GM19438 (cell line): ENCODE measurements around the gene SH3YL1.

Source experiments
- ATAC-seq: cut with Tn5 transposase; IDR thresholded peaks from one replicate; pipeline ENCODE4 v1.9.1; 2021; ENCODE audit warnings: low read depth; ENCODE audit not compliant: unreplicated experiment

SH3YL1 gene

DNA sequence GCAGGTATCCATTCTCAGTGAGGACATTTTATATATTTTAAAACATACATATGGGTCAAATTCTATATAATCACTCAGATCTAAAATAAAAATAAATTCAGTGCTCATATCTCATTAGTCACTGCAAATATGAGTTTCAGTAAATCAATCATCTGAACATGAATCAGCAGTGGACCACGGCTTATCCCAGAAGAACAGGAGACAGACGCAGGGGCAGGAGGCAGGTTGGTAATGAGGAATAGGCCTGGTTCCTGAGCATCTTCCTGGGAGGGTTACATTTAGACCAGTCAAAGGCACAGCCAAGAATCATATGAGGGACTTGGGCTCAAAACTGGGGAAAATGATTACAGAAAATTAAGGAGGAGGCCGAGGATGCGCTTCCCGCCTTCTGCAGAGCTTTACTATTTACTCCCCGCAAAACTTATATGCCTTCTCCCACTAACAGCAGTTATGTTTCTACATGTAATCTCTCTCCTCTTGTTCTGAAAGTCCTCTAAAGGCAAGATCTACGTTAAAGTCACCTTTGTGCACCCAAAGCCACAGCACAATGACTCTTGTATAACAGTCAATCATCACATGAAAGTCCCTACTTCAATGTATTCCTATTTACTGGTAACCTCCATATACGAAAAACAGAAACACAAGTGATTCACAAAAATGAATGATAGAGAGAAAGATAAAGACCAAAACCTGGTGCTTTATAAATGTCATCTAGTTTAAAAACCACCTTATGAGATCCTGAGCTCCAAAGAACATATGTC is 35.1 kb downstream of the SH3YL1 start:
- ATAC-seq, result no peak

- no peak for ATAC-seq
Measured at GRCh38 chr2:228115-228514, 35.7 kb downstream of the SH3YL1 start.

DNA sequence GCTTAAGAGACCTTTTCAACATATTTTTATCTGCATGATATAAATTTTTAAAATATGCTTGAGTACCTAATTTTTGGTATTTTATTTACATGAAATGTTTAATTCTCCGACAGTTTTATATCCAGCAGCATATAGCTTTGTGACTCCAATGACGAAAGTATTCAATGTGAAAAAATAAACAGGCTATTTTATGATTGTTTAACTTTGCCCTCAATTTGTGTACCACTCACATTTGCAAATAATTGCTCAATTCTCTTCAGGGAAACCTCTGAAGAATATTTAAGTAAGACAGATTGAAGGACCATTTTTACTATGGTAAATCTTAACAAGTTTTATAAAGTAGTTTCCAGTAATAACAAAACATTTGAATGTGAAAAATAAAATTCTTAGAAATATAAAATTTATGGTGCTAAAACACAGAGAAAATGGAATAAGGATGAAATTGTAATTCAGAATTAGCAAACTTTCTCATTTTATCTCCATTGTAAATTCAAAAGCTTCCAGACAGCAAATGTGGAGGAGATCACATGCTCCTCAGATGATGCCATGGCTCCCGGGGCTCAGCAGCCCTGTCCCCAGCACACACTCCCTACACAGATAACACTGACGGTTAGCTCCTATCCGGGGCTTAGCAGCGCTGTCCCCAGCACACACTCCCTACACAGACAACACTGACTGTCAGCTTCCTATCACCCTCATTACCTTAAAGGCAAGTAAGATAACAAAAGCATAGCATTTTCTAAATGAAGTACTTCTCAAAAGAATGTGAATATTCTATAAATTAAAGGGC is 39.7 kb downstream of the SH3YL1 start:
- ATAC-seq, result no peak

DNA sequence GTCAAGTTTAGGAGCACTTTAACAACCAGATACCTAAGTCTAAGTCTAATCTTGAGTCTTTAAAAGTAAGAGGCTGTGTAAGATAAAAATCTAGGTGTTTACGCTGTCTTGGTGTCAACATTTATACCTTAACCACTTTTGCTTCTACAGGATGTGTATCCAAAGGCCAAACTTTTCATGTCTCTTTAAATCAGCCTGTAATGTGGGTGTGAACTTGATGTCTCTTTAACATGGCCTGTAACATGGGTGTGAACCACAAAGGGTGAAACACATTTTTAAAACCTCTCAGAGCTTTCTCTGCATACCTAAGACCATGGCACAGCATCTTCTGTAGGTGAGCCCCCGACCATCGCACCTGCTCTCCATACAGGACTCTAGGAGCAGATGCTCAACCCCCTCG is 40.4 kb downstream of the SH3YL1 start:
- ATAC-seq, result no peak

GRCh38 chr2:216068-216467 is 47.8 kb downstream of the SH3YL1 start:
- ATAC-seq, result no peak

DNA sequence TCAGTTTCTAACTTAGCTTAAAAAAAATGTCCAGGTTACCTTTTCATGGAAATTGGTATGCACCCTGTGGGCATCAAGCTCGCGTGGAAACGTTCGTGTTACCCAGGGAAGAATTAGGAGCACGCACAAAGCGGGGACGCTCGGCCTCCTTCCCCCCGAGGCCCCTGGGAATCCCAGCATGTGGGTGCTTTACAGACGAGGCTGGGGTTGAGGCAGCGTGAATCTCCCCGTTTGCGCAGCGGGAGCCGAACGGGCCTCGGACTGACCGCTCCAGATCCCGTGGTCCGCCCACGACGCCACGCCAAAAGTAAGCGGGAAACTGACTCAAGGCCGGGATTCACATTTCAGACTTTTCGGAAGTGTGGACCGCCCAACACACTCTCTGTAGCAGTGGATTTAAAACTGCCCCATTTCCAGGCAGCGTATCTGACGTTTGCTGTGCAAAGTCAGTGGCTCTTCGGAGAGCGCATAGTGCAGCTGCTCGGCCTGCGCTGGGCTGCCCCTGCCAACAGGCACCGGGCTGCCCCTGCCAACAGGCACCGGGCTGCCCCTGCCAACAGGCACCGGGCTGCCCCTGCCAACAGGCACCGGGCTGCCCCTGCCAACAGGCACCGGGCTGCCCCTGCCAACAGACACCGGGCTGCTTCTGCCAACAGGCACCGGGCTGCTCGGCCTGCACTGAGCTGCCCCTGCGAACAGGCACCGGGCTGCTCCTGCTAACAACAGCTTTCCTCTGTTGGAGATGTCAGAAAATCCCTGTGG is 49.7 kb downstream of the SH3YL1 start:
- no peak for ATAC-seq

GRCh38 chr2:211486-212184 is 52.2 kb downstream of the SH3YL1 start:
- ATAC-seq, result no peak

DNA sequence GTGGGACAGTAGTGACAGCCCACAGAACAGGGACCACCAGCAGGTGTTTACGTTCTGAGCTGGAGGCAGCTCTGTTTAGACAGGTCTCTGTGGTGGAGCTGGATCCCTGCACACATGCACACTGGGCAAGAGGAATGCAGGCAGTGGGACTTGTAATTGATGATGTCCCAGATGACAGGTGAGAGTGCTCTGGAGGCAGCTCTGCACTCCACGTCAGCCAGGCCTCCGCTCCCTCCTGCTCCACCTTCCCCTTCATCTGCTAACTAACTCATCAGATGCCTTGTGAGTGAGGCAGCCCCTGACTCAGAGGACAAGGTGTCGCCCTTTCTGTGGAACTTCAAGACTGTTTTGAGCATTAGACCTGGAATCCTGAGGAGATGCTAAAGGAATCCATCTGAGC is 53.2 kb downstream of the SH3YL1 start:
- ATAC-seq, result no peak

DNA sequence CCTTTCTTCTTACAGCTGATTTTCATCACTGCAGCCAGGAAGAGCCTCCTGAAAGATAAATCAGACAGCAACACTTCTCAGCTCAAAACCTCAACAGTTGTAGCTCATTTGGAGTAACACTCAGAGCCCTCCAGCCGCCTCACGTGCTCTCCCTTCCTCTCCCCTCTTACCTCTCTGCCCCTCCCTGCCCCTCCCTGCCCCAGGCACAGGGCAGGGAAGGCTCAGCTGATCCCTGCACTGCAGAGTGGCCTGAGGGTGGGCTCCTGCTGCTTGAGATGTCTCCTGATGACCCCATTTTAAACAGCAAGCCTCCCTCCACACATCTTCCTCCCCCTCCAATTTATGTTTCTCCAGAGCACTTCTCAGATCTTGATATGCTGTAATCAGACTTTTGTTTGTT is 54.4 kb downstream of the SH3YL1 start:
- no peak for ATAC-seq

DNA sequence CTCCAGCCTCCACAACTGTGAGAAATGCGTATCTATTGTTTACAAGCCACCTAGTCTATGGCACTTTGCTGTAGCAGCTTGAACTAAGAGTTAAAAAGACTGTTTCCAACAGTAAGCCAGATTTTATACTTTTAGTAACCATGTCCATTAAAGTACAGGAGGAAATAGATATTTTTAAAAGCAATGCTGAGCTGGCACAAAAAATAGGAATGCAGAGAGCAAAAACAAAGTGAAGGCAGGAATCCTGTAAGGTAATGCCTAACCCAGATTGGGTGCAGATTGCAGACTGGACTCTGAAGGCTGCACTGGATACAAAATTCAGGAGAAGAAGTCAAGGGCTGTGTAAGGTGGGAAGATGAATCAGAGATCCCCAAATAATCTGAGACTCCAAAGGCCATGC is 55.5 kb downstream of the SH3YL1 start:
- ATAC-seq, result no peak

DNA sequence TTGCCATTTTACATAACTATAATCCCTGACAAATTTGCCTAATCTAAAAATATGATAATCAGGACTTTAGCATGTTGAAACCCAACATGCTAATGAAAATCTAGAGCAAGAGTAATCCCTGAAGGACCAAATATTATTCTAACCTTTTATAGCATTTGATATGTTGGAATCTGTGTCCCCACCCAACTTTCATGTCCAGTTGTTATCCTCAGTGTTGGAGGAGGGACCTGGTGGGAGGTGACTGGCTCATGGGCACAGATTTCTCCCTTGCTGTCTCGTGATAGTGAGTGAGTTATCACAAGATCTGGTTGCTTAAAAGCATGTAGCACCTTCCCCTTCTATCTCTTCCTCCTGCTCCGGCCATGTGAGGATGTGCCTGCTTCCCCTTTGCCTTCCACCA is 59.8 kb downstream of the SH3YL1 start:
- ATAC-seq, result no peak

- no peak for ATAC-seq
Measured at GRCh38 chr2:203401-203800, 60.4 kb downstream of the SH3YL1 start.

- ATAC-seq, result no peak
Measured at GRCh38 chr2:202945-203344, 60.9 kb downstream of the SH3YL1 start.

GRCh38 chr2:201648-202433 is 62.0 kb downstream of the SH3YL1 start:
- no peak for ATAC-seq

GRCh38 chr2:199041-199966 is 64.5 kb downstream of the SH3YL1 start:
- no peak for ATAC-seq

DNA sequence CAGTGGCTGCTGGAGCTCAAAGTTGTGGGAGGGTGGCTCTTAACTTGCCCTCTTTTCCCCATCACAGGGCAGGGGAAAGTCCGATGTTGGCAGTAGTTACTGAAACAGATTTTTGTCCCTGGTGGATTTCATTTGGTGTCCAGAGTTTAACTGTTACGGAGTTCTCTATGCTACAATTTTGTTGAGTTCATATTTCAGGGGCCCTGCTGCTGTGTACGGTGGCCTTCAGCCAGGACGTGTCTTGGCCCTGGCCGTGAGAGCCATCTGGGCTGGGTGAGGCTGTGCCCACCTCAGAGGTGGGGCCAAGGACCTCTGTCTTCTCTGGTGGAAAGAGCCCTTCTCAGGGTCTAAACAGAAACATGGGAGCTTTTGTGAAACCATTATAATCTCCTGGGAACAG is 67.4 kb downstream of the SH3YL1 start:
- no peak for ATAC-seq

GRCh38 chr2:195932-196331 is 67.9 kb downstream of the SH3YL1 start:
- no peak for ATAC-seq

DNA sequence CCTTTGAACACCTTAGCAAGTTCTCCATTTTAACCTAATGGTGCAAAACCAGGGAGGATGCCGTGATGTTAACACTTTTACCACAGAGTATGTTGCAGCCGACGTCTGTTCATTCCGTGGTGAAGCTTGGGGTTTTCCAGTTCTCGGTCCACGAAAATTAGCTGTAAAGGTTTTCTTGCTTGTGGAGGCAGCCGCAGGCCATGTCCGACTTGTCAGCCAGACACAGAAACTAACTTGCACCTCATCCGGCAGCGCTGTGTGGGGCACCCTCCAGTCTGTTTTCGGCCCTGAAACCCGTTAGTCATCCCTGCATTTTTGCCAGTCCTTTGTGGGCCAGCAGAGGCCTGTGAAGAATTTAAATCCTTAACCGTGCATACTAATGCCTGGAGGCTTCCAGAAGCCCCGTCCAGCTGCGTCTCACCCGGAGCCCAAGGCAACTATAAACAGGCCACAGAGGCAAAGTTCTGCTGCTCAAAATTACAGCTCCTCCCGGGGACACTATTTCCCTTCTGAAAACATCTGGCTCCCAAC is 70.6 kb downstream of the SH3YL1 start:
- no peak for ATAC-seq
